ENCODE results near the gene SMCR8. TPM values are rescaled to one million over a fixed set of nuclear protein-coding genes. Genes with fewer than 3 reads are reported as not detected.

The SMCR8 gene
- total RNA-seq, 1 donor from 2014 or later = 13.4 TPM

DNA sequence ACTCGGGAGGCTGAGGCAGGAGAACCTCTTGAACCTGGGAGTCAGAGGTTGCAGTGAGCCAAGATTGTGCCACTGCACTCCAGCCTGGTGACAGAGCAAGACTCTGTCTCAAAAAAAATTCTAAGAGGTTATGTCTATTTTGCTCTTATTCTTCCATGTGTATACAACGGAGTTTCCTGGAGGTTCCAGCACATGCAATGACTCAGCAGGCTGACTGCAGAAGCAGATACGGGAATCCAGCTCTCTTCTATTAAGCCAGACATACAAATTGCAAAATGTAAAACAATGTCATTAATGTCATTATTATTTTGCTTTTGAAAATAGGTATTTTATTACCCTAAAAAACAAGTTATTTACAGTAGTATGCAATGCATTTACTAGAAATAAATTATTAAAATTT lies 36.2 kb upstream of the SMCR8 start:
- no peak for FAIRE-seq
- no peak for DNase-seq (ENCODE audit: low read depth)
- peaks cover 32% of the 10 kb centered on the region for H3K36me3 ChIP-seq (ENCODE audit: control insufficient read depth, insufficient read depth, low read length)
- no peaks in the 10 kb centered on the region for H3K27me3 ChIP-seq (ENCODE audit: control insufficient read depth, insufficient read depth, low read length)
- no peak overlapping the region for H3K4me3 ChIP-seq (ENCODE audit: low read depth, low read length)
- TF ChIP-seq, protein P1, sequence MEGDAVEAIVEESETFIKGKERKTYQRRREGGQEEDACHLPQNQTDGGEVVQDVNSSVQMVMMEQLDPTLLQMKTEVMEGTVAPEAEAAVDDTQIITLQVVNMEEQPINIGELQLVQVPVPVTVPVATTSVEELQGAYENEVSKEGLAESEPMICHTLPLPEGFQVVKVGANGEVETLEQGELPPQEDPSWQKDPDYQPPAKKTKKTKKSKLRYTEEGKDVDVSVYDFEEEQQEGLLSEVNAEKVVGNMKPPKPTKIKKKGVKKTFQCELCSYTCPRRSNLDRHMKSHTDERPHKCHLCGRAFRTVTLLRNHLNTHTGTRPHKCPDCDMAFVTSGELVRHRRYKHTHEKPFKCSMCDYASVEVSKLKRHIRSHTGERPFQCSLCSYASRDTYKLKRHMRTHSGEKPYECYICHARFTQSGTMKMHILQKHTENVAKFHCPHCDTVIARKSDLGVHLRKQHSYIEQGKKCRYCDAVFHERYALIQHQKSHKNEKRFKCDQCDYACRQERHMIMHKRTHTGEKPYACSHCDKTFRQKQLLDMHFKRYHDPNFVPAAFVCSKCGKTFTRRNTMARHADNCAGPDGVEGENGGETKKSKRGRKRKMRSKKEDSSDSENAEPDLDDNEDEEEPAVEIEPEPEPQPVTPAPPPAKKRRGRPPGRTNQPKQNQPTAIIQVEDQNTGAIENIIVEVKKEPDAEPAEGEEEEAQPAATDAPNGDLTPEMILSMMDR (IDR thresholded peaks at IDR 0.05; ENCODE audit: insufficient read depth, low read length, severe bottlenecking) = no peak

DNA sequence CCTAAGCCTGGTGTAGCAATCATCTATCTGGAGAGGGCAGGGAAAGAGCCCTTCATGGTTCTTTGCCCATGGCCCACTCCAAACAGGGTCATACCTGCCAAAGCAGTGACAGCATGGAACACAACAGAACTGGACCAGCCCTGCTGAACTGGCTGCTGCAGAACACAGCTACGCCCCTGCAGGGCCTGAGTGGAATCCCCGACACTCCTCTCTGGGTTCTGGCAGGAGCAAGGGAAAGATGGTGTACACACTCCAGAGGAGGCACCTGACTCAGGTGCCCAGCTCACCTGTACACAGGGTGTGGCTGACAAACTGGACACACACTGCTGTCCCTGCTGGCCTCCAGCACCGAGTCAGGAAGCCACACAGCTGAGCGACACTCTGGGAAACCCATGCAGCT lies 34.8 kb upstream of the SMCR8 start:
- DNase-seq (ENCODE audit: low read depth) = no peak
- TF ChIP-seq, protein P1 (IDR thresholded peaks at IDR 0.05; ENCODE audit: insufficient read depth, low read length, severe bottlenecking) = no peak
- FAIRE-seq = peak; percentile 62
- no peak overlapping the region for H3K4me3 ChIP-seq (ENCODE audit: low read depth, low read length)
- peaks cover 33% of the 10 kb centered on the region for H3K36me3 ChIP-seq (ENCODE audit: control insufficient read depth, insufficient read depth, low read length)
- H3K27me3 ChIP-seq (ENCODE audit: control insufficient read depth, insufficient read depth, low read length) = no peaks in the 10 kb centered on the region

DNA sequence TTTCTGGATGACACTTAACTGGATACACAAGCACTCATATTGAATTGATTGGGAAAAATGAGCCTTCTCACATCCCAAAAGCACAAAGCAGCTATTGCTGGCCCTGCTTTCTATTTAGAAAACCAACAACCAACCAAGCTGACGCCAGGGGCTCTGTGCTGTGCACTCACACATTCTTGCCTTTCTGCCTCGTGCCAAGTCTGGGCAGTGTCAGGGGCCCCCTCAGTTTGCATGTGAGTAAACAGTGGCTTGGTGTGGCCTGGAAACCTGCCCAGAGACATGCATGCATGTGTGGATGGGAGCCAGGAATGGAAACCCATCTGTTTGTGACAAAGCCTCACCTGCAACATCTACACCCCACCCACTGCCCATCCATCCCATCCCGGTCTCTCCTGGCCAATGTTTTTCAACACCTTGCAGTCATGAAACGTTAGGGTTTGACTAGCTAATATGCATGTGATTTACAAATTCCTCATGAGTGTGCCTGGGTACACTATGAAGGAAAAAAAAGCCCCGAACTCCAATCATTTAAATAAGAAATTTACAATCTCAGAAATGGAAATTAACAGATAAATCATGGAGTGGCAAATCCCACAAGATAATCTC lies 34.2 kb upstream of the SMCR8 start:
- TF ChIP-seq, protein P1 (IDR thresholded peaks at IDR 0.05; ENCODE audit: insufficient read depth, low read length, severe bottlenecking) = no peak
- peak; percentile 13 for FAIRE-seq
- no peak for DNase-seq (ENCODE audit: low read depth)
- Histone ChIP-seq H3K36me3 (ENCODE audit: control insufficient read depth, insufficient read depth, low read length) (peaks cover 33% of the 10 kb centered on the region), H3K4me3 (ENCODE audit: low read depth, low read length) (no peak overlapping the region), H3K27me3 (ENCODE audit: control insufficient read depth, insufficient read depth, low read length) (no peaks in the 10 kb centered on the region)

DNA sequence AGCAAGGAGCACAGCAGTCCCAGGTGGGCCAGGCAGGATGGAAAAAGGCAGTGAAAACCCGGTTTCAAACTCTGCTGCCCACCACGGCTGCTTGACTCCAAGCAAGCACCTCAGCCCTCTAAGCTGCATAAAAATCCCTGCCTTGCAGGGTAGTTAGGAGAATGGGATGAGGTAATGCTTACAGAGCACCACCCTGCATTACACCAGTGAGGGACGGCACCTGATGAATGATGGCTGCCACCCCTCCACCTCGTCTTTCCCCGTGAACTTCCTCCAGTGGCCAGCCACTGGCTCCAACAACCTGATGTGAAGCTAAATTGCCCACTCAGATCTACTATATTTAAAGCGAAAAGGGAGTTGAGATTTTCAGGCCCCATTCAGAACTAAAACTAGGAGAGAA lies 33.3 kb upstream of the SMCR8 start:
- Histone ChIP-seq H3K36me3 (ENCODE audit: control insufficient read depth, insufficient read depth, low read length) (peaks cover 28% of the 10 kb centered on the region), H3K27me3 (ENCODE audit: control insufficient read depth, insufficient read depth, low read length) (no peaks in the 10 kb centered on the region), H3K4me3 (ENCODE audit: low read depth, low read length) (no peak overlapping the region)
- TF ChIP-seq, protein P1 (IDR thresholded peaks at IDR 0.05; ENCODE audit: insufficient read depth, low read length, severe bottlenecking) = no peak
- no peak for FAIRE-seq
- no peak for DNase-seq (ENCODE audit: low read depth)

DNA sequence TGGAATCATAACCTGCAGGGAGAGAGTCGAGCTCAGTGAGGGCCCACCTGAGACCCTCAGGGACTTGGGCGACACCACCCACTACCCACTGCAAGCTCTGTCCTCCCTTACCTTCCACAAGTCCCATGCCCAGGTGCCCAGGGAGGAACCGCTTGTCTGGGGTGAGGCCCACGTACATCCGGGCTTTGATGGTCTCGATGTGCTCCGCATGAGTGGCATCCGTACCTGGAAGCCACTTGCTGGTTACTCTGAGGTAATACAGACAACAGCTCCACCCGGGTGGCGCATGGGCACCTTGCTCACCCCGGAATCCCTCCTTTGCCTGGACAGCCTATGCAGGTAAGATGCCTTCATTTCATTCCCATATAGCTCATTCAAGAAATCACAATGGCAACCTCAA lies 29.8 kb upstream of the SMCR8 start:
- TF ChIP-seq, protein P1 (IDR thresholded peaks at IDR 0.05; ENCODE audit: insufficient read depth, low read length, severe bottlenecking) = no peak
- peaks cover 24% of the 10 kb centered on the region for H3K36me3 ChIP-seq (ENCODE audit: control insufficient read depth, insufficient read depth, low read length)
- H3K27me3 ChIP-seq (ENCODE audit: control insufficient read depth, insufficient read depth, low read length) = no peaks in the 10 kb centered on the region
- H3K4me3 ChIP-seq (ENCODE audit: low read depth, low read length) = no peak overlapping the region
- FAIRE-seq = no peak
- no peak for DNase-seq (ENCODE audit: low read depth)
